GM21528 (cell line): ENCODE results near the gene CCS.
"Not testable (repeated sequence)": the region's sequence is repeated elsewhere in the genome, so short reads cannot be mapped to it uniquely, and the experiment has no call there.

ENCODE experiments used
- ATAC-seq: cut with Tn5 transposase; IDR thresholded peaks from one replicate; pipeline ENCODE4 v1.9.1; 2021; ENCODE audit warnings: mild to moderate bottlenecking, moderate library complexity; ENCODE audit not compliant: unreplicated experiment, low FRiP score

Gene CCS

DNA sequence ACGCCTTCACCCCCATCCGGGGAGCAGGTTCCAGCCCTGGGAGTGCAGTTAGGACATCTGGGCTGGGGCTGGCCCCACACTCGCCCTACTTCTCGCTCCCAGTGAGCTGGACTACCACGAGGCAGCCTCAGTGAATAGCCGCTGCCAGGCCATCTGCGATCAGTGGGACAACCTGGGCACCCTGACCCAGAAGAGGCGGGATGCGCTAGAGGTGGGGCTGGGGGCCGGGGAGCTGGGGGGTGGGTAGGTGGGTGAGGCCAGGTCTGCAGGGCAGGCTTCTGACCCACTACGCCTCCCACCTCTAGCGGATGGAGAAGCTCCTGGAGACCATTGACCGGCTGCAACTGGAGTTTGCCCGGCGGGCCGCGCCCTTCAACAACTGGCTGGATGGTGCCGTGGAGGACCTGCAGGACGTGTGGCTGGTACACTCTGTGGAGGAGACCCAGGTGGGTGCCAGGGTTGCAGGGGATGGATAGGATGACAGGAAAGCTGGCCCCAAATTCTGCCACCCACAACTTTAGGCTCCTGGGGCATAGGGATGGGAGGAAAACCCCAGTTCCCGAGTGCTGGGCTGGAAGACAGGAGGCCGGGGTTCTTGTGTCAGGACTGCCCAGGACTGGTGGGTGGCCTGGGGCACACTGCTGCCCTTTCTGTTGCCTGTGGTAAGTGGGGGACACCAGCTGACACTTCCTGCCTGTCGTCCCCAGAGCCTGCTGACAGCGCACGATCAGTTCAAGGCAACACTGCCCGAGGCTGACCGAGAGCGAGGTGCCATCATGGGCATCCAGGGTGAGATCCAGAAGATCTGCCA lies 32.9 kb upstream of the CCS start:
- no peak for ATAC-seq

- no peak for ATAC-seq
Observed at GRCh38 chr11:66561178-66561974, 31.6 kb upstream of the CCS start.

- ATAC-seq = no peak
Observed at GRCh38 chr11:66561975-66562248, 31.1 kb upstream of the CCS start.

DNA sequence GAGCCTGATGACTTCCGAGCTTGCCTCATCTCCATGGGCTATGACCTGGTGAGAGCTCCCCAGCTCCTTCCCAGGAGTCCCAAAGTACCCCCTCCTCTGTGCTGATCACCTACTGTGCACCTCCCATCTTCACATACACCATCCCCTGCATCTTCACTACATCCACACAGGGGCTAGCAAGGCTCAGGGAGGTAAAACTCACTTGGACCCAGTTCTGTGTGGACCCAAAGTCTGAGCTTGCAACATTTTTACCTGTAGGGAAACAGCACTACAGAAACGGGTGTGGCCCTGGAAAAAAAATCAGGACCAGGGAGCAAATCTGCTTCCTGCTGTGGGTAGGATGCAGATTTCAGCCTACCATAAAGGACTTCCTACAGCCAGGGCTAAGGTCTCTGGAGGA lies 30.7 kb upstream of the CCS start:
- ATAC-seq = no peak

GRCh38 chr11:66562907-66563583 lies 29.9 kb upstream of the CCS start:
- ATAC-seq = no peak

DNA sequence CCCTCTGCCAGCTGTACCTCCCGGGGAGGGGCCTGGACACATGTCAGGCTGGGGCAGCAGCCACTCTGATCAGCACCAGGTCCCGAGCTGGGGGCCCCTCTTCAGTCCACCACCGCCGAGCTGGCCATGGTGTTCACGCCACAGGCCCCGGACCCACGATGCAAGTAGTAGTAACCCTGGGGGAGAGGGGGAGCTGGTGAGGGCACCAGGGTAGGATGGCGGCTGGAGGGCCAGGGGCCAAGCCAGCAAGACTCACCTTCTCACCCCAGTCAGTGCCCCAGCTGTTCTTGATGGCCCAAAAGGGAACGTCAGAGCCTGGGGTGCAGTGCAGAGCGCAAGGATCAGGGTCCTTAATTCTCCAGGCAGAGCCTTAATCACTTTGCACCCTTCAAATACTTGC lies 29.2 kb upstream of the CCS start:
- ATAC-seq = no peak

DNA sequence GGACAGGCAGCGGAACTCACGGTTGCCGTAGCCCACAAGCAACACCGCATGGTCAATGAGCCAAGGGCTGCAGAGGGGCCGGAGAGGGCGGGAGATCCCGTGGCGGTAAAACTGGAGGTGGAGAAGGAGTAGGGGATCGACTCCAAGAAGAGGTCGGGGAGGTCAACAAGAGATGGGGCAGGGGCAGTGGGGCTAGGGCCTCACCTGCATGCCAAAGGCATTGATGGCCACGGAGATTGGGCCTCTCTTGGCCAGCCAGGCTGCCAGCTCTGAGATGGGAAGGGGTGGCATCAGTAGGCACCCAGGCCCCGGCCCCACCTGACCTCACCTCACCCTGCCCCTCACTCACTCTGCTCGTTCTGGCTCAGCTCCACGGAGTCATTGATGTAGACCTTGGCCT lies 28.4 kb upstream of the CCS start:
- no peak for ATAC-seq

GRCh38 chr11:66564984-66565383 lies 28.0 kb upstream of the CCS start:
- ATAC-seq = no peak

- ATAC-seq = no peak
Observed at GRCh38 chr11:66566221-66566620, 26.8 kb upstream of the CCS start.

GRCh38 chr11:66567787-66568123 lies 25.2 kb upstream of the CCS start:
- ATAC-seq = no peak

DNA sequence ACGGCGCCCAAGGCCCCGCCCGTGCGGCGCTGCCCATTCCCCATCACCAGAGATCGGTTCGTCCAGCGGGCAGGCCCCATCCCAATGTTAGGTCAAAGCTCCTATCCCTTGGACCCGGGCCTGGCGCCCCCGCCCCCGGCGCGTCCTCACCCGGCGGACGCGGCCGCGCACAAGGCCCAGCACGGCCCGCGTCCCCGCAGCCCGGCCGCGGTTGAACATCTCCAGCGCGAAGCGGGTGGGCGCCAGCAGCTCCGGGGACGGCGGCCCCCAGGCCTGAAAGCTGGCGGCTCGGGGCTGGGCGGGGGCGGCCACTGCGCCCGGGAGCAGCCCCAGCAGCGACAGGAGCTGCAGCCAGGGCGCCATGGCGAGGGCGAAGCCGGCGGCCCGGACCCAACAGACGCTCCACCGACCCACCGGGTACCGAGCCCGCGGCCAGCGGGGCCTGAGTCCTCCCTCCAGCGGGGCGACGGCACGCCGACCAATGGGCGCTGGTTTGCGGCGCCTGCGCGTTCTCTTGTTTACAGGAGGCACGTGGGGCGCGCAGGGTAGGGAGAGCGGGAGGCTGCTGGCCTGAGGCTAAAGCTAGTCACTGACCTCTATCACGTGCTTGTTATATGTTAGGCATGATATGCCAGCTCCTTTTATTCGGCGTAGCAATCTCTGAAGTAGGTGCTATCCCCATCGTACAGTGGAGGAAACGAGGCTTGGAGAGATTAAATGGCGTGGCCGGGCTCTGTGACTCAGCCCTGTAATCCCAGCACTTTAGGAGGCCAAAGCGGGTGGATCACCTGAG lies 24.7 kb upstream of the CCS start, which contains the start of gene CTSF:
CTSF (minus strand) TSS at position 483 of the 793 bp plus-strand sequence; CDS start at position 363, 120 bp downstream.
- no peak for ATAC-seq

DNA sequence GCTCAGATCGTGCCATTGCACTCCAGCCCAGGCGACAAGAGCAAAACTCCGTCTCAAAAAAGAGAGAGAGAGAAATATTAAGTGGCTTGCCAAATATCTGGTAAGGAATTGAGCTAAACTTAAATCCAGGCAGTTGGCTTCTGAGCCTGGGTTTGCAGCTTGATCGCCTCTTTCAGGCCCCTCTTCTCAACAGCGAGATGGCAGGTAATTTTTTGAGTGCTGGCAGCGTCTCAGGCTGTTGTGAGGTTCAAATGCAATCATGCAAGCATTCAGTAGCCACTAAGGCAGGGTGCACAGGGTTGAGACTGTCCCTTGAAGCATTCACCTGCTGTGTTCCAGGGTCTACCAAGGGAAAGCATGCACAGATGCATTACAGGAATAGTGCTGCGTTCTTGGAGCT lies 23.9 kb upstream of the CCS start:
- no peak for ATAC-seq

DNA sequence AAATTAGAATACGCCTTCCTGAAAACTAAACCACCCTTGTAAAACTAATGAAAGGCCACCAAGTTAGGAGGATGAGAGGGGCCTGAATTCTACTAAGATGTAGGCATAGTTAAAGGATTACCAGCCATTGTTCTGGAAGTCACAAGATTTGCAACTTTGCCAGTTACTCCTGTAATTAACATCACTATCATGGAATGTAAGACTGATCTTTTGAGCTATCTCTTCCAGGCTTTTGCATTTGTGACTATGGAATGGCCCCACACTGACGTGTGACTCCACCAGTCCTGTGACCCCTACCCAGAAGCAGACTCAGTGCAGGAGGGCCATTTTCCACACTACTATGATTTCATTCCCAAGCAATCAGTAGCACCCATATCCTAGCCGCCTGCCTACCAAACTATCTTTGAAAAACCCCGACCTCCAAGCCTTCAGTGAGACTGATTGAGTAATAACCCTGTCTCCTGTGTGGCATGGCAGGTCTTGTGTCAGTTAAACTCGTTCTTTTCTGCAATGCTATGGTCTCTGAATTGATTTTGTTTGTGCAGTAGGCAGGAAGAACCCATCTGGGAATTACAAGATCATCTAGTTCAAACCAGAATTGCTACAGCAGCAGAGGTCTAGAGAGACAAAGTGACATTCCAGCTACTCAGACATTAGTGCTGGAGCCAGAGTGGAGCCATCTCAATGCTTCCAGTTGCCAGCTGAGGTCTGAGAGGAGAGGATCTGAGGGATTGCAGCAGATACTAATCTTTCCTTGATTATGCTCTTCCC lies 22.7 kb upstream of the CCS start:
- ATAC-seq = no peak

DNA sequence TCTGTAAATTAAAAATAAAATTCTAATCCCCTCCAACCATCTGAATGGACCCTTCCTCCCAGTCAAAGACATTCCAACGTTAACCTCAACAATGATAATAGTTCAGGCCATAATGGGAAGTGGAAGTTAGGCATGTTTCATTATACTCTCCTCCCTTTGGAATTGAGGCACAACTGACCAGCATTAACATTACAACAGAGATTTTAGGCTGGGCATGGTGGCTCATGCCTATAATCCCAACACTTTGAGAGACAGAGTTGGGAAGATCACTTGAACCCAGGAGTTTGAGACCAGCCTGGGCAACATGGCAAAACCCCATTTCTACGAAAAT lies 22.2 kb upstream of the CCS start:
- ATAC-seq = no peak

GRCh38 chr11:66579017-66579606 lies 13.9 kb upstream of the CCS start:
- no peak for ATAC-seq

GRCh38 chr11:66580803-66581202 lies 12.2 kb upstream of the CCS start:
- no peak for ATAC-seq

DNA sequence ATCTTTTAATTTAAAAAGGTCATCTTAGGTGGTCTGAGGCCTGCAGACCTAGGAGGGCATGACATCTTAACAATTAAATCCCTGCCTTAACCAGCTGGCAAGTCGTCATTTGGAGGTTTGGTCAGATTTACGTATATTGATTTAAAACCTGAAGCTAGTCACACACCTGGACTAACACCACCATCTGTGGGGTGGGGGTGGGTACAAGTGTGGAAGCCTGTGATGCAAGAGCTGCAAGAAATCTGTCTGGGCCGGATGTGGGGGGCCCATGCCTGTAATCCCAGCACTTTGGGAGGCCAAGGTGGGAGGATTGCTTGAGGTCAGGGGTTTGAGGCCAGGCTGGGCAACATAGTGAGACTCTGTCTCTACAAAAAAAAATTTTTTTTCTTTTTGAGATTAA lies 11.7 kb upstream of the CCS start:
- ATAC-seq = no peak

DNA sequence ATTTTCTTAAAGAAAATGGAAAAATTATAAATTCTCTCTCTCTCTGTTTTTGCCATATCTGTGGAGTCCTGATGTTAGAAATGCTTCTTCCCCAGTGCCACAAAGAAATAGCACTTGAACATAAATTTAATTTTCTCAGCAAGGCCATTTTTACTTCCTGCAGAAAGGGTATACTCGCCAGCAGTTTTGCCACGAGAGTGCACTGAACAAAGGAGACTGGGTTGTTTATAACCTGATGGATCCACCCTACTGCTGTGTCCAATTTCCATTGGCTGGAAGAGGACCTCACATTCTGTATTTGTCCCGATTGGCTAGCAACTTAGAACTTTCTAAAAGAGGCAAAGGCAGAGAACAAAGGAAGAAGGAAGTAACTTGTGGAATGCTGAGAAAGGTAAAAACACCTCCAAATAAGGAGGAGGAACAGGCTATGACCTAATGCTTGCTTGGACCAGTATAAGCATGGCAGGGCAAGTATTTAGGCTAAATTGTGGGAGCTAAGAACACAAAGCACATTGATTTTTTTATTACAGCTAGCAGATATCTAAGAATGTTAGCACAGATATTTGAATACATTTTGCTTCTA lies 10.3 kb upstream of the CCS start:
- not testable (repeated sequence) for ATAC-seq

GRCh38 chr11:66585447-66585846 lies 7.5 kb upstream of the CCS start:
- not testable (repeated sequence) for ATAC-seq
